HG03103 (cell line): ENCODE results near the gene TMEM229B.

Experiments used
- ATAC-seq: cut with Tn5 transposase; IDR thresholded peaks from one replicate; pipeline ENCODE4 v1.9.1; 2021; ENCODE audit warnings: low read depth; ENCODE audit not compliant: unreplicated experiment

TMEM229B gene

DNA sequence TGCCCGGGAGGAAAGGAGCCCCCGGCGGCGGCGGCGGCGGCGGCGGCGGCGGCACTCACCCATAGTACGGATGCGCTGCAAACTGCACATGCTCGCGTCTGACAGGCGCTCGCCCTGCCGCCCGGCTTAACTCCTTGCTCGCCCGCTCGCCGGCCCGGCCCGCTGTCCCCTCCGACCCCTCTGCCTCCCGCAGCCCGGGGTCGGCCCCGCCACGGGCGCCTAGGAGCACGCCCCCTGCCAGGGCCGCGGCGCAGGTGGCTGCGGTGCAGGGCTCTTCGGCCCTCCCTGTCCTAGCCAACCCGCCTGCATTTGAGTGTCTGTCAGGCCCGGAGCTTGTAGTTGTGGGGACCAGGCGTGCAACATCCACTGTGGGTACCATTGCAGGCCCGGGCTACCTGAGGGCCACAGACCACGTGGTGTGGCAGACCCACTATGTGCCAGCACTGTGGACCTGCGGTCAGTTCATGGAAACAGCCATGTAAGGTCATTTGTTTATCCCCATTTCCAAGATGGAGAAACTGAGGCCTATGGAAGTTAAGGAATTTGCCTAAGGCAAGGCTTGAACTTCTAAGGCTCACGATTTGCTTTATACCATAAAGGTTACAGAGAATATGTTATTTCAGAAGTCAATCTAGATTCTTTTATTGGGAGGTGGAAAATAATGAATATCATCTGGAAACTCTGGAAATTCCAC, 27.0 kb upstream of the TMEM229B start:
- peak; percentile 37 for ATAC-seq

- ATAC-seq: peak; percentile 44
Measured at GRCh38 chr14:67514650-67515385, 26.3 kb upstream of the TMEM229B start.

GRCh38 chr14:67514203-67514607, 25.7 kb upstream of the TMEM229B start:
- ATAC-seq: no peak

DNA sequence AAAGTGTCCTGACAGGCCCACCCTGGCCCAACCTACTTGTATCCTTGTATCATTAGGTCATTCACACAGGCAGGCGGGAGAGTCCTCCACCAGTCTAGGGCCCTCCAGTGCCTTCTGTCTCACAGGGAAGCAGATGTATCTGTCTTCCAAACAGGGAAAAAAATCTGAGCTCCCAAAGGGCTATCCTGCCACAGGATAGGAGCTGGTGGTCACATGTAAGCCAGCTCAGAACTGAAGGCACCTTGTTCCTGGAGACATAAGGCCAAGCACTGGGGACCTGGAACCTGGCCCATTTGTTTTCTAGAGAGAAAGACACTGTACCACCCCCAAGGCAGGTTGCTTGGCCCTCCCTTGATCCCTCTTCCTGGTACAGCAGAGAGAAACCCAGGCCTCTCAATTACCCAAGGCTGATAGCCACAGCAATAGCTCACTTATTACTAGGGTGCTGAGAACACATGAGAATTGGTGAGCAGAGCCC, 25.1 kb upstream of the TMEM229B start:
- no peak for ATAC-seq

DNA sequence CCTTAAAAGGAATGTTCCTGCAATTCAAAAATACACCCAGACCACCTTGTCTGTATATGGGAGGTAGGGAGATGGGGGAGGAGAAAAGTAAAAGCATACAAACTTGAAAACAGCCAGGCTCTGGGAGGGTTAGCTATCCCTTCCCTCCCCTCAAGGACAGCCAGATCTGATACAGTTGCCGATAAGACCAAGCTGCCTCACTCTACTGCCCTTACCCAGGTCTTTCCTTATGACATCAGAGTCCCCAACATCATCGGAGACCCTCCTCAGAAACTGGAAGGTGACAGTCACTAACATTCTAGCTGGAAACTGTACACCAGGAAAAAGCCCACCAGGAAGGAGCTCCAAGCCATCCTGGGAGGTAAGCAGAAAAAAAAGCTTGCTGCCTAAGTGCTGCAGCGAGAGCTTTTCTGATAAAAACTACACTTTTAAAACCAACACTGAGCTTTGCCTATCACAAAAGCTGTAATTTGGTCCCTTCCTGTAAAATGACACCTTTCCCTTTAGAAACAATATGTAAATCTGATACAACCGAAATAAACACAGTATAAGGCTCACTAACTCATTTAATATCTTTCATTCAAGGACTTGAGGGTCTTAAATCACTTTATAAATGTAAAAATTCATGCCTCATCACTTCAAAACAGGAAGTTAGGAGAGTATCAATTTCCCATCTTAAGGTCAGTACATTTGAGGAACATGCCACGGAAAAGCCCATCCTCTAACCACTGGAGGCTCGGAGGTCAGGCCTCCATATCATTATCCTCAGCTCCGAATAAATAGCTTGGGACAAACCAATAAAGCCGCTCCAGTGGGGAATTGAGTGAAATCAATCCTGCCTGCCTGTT, 24.2 kb upstream of the TMEM229B start:
- no peak for ATAC-seq

DNA sequence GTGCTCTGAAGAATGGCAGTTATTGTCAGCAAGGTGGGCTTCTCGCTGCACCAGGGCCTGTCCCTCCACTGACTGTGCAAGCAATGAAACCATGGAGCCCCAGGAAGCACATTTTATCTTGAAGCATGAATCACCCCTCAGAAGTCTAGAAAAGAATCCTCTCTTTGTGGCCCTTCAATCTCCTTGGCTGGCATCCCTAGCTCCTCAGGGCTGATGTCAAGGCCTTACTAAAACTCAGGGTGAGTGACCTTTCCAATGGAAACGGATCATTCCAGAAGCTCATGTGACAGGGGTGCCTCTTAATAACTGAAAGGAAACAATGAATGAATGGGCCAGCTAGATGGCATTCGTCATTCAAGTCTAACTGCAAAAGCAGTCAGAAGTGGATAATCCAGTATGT, 22.3 kb upstream of the TMEM229B start:
- ATAC-seq: no peak

GRCh38 chr14:67510121-67510520, 21.6 kb upstream of the TMEM229B start:
- ATAC-seq: no peak

- ATAC-seq: no peak
Measured at GRCh38 chr14:67508956-67509355, 20.4 kb upstream of the TMEM229B start.

DNA sequence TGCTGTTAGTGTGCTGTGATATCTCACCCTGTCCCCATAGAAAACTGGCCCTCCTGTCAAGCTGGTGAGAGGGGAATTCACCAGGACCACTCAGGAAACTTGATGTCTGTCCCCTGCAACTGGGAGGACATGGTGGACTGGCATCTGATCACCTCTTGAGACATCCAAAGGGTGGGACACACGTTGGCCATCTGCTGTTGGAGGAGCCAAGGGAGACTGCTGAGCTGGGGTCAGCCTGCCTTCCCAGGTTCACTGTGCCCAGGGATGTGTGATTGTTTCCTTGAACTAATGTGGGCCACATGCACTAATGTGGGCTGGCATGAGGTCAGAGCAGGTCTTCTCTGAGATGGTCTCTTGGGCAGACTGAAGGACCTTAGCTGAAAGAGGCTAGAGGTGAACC, 16.7 kb upstream of the TMEM229B start:
- ATAC-seq: no peak

GRCh38 chr14:67503331-67503730, 14.8 kb upstream of the TMEM229B start:
- ATAC-seq: no peak

DNA sequence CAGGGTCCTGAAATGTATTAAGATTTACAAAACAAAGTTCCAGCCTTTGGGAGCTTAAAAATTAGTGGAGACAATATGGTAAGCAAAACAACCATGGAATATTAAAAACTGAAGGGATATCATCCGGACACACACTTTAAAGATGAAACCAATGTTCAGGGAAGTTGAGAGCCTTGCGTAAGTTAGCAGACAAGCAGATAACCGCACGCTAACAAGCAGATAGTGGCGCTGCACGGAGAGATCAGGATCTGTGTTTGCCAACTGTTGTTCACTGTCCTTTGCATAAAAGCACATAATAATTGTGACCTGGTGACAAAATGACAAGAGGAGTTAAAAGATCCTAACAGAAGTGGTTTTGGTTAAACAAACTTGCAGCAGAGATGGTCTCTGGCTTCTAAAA, 14.3 kb upstream of the TMEM229B start:
- no peak for ATAC-seq

- ATAC-seq: no peak
Measured at GRCh38 chr14:67501670-67502069, 13.1 kb upstream of the TMEM229B start.

- ATAC-seq: no peak
Measured at GRCh38 chr14:67500981-67501380, 12.5 kb upstream of the TMEM229B start.

- ATAC-seq: no peak
Measured at GRCh38 chr14:67497716-67498115, 9.2 kb upstream of the TMEM229B start.

GRCh38 chr14:67497216-67497615, 8.7 kb upstream of the TMEM229B start:
- ATAC-seq: no peak

GRCh38 chr14:67495827-67496226, 7.3 kb upstream of the TMEM229B start:
- ATAC-seq: no peak

- ATAC-seq: no peak
Measured at GRCh38 chr14:67493092-67493717, 4.7 kb upstream of the TMEM229B start.

- no peak for ATAC-seq
Measured at GRCh38 chr14:67492538-67492937, 4.0 kb upstream of the TMEM229B start.

GRCh38 chr14:67491741-67492507, 3.4 kb upstream of the TMEM229B start:
- no peak for ATAC-seq

DNA sequence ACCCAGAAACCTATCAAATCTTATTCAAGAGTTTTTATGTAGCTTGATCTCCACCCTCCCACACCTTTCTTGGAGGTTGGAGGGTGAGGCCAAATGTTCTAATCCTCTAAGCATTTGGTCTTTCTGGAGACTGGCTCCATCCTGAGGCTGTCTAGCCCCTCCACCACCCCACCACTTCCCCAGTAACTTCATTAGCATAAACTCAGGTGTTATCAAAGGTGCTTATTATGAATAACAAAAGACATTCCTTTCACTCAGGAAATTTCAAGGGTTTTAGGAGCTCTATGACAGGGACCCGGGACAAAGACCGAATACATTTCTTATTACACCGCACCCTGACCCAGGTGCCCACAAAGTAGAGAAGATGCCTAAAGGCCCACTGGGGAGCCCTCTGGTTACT, 2.8 kb upstream of the TMEM229B start:
- ATAC-seq: no peak
